HG02970 (cell line): Measurements from ENCODE around the gene RNPEPL1.

Source experiments
- ATAC-seq: cut with Tn5 transposase; IDR thresholded peaks from one replicate; pipeline ENCODE4 v1.9.1; 2021; ENCODE audit warnings: mild to moderate bottlenecking, moderate library complexity, moderate number of reproducible peaks; ENCODE audit not compliant: unreplicated experiment, low FRiP score

The RNPEPL1 gene

GRCh38 chr2:240564561-240565332 is 3.5 kb upstream of the RNPEPL1 start:
- ATAC-seq = no peak

GRCh38 chr2:240565333-240566202 is 2.7 kb upstream of the RNPEPL1 start:
- ATAC-seq = peak; percentile 14

GRCh38 chr2:240566203-240567136 is 1.8 kb upstream of the RNPEPL1 start:
- ATAC-seq = peak; percentile 46

GRCh38 chr2:240567137-240567871 is 980 bp upstream of the RNPEPL1 start:
- ATAC-seq = no peak

GRCh38 chr2:240568678-240569522 is 616 bp downstream of the RNPEPL1 start:
- ATAC-seq = no peak

- no peak for ATAC-seq
Observed at GRCh38 chr2:240569523-240569997, 1.3 kb downstream of the RNPEPL1 start.

- ATAC-seq = no peak
Observed at GRCh38 chr2:240569998-240570530, 1.8 kb downstream of the RNPEPL1 start.

- no peak for ATAC-seq
Observed at GRCh38 chr2:240570531-240571313, 2.4 kb downstream of the RNPEPL1 start.

GRCh38 chr2:240571314-240571973 is 3.2 kb downstream of the RNPEPL1 start:
- no peak for ATAC-seq

GRCh38 chr2:240572141-240573031 is 4.1 kb downstream of the RNPEPL1 start:
- no peak for ATAC-seq

- no peak for ATAC-seq
Observed at GRCh38 chr2:240573071-240573515, 4.8 kb downstream of the RNPEPL1 start.

GRCh38 chr2:240573516-240574385 is 5.5 kb downstream of the RNPEPL1 start:
- no peak for ATAC-seq

GRCh38 chr2:240574386-240575100 is 6.3 kb downstream of the RNPEPL1 start:
- no peak for ATAC-seq

- no peak for ATAC-seq
Observed at GRCh38 chr2:240575101-240575965, 7.0 kb downstream of the RNPEPL1 start.
